RWPE1 (cell line): ENCODE data around the gene INSYN1.

ENCODE experiments used
- CTCF ChIA-PET: fragments of 350-600 bp; sonication (Branson Sonifier 250); formaldehyde crosslinking; extraction: SDS; loops from one replicate; lab custom pipeline; 2021; lab: Yijun Ruan, JAX
- POLR2A ChIA-PET: fragments of 400-600 bp; formaldehyde crosslinking; extraction: SDS; loops from one replicate; lab custom pipeline; 2020; ENCODE audit warnings: antibody characterized with exemption; ENCODE audit not compliant: low non-redundant PET; lab: Yijun Ruan, JAX
- DNase-seq: peaks from one replicate; pipeline ENCODE4 v3.0.0; 2012; ENCODE audit warnings: low spot score
- H3K27ac ChIP-seq: fragments of 450-650 bp; 2 replicates; pipeline ENCODE4 v1.5.1; 2017
- TF ChIP-seq, protein P1 (sequence below): fragments of 450-650 bp; conservative IDR thresholded peaks from 2 replicates; pipeline ENCODE4 v1.5.1; 2017; ENCODE audit warnings: low read depth, mild to moderate bottlenecking

Gene INSYN1

DNA sequence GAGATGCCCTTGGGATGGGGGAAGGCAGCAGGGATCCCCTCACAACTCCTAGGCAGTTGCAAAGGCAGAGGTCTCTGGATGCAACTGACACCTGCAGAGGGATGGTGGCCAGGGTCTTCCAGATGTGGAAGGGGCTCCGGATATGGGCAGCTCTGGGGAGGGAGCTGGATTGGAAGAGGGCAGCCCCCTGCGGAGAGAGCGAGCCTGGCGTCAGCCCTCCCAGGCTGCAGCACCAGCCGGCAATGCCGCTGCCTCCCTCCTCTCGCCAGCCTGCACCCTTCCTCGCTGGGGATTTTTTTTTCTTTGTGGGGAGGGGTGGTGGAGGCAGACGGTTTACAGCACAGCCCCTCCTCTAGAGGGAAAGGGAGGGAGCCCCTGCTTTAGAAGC is 1.6 kb downstream of the INSYN1 start:
- TF ChIP-seq, protein P1, sequence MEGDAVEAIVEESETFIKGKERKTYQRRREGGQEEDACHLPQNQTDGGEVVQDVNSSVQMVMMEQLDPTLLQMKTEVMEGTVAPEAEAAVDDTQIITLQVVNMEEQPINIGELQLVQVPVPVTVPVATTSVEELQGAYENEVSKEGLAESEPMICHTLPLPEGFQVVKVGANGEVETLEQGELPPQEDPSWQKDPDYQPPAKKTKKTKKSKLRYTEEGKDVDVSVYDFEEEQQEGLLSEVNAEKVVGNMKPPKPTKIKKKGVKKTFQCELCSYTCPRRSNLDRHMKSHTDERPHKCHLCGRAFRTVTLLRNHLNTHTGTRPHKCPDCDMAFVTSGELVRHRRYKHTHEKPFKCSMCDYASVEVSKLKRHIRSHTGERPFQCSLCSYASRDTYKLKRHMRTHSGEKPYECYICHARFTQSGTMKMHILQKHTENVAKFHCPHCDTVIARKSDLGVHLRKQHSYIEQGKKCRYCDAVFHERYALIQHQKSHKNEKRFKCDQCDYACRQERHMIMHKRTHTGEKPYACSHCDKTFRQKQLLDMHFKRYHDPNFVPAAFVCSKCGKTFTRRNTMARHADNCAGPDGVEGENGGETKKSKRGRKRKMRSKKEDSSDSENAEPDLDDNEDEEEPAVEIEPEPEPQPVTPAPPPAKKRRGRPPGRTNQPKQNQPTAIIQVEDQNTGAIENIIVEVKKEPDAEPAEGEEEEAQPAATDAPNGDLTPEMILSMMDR = no peak
- H3K27ac ChIP-seq = no peak overlapping the region
- DNase-seq = no peak
- POLR2A ChIA-PET = no interaction called here
- CTCF ChIA-PET = no interaction called here

DNA sequence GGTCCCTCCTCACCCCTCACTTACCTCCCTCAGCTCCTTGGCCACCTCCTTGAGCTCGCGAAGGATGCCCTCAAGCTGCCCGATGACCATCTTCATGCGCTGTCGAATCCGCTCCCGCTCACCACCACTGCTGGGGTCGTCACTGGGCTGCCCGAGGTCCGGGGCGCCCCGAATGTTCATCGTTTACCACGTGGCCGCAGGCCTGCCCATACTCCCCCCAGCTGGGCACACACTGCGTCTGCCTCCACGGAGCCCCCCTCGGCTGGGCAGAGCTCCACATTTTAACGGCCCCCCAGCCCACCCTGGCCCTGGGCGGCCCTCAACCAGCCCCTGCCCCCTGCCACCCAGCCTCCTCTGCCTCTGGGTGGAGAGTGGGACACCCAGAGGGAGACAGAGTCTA is 2.2 kb downstream of the INSYN1 start:
- CTCF ChIA-PET = interaction anchor here (0.5 to 0.6 kb wide), 2 partner anchors 576 to 624 kb away, joined by 3 read pairs; no protein-coding TSS in a partner anchor
- no peak for DNase-seq
- H3K27ac ChIP-seq = no peak overlapping the region
- TF ChIP-seq, protein P1 = no peak
- POLR2A ChIA-PET = no interaction called here

DNA sequence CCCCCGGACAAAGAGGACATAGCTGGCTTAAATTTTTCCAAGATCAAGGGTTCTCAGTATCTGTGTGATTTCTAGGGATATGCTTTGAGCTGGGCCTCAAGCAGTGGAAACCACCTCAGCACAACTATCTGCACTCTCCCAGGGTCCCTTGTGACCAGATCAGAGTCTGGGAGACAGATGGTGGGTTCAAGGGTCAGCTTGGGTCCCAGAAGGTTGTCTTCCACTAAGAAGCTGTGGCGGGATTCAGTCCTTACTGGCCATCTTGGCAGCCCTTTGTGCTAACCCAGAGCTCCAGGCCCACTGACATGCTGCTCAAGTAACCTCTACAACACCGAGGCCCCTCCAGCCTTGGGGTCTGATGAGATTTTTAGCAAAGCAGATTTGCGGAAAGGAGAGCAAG is 2.7 kb downstream of the INSYN1 start:
- CTCF ChIA-PET = interaction anchor here (0.5 to 0.6 kb wide), 2 partner anchors 575 to 624 kb away, joined by 3 read pairs; no protein-coding TSS in a partner anchor
- DNase-seq = no peak
- POLR2A ChIA-PET = no interaction called here
- no peak overlapping the region for H3K27ac ChIP-seq
- TF ChIP-seq, protein P1 = no peak

DNA sequence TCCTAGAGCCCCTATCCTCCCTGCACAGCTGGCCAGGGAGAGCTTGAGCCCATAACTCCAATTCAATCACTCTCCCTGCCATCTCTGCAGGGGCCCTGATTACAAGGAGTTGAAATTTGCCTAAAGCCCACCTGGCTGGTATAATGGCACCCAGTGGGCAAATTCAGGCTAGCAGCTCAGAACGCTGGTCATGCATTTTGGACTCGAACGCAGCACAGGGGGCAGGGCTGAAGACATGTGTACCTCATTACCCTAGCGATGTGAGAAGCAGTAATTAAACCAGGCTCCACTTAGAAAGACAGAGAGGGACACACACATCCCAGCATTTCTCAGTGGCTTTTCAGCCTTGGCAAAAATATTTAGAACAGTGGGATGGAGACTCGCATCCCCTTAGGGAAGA is 3.2 kb downstream of the INSYN1 start:
- H3K27ac ChIP-seq = no peak overlapping the region
- DNase-seq = no peak
- CTCF ChIA-PET = no interaction called here
- TF ChIP-seq, protein P1 = no peak
- POLR2A ChIA-PET = no interaction called here

DNA sequence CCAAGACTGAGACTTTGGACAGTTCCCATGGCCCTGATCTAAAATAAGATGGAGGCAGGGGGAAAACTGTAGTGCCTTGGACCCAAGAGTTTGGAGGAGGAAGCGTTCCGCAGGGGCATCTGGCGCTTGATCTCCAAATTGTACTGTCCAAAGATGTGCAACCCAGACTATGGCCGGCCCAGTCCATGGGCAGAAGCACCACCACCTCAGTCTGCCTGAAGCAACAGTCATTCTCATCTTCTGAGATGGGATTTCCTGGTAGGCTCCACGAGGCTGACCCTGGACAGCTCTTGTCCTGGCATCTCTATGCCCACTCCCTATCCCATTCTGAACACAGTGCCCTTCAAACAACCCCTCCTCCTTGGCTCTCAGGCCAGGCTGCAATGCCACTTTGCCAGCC is 3.6 kb downstream of the INSYN1 start:
- ChIA-PET POLR2A (no interaction called here), CTCF (no interaction called here)
- DNase-seq = no peak
- H3K27ac ChIP-seq = no peak overlapping the region
- TF ChIP-seq, protein P1 = no peak

DNA sequence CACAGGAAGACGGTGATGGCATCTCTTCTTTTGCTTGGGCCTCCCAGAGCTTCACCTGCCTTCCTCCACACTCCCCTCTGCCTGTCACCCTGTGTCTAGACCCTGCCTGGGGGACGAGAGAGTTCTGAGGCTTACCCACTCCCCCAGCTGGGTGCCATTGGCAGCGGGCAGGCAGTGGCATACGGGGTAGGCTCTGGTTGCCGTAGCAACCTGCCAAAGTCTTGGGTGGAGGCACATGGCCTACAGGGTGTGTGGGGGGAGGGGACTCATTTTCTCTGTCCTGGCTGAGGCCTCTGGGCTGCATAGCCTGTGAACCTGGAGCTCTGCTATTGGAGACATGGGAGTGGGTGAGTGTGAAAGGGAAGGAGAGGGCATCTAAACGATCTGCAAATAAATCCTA is 4.4 kb downstream of the INSYN1 start:
- TF ChIP-seq, protein P1 = no peak
- ChIA-PET CTCF (interaction anchor here (0.6 kb wide), 1 partner anchor 927 kb away, joined by 3 read pairs; no protein-coding TSS in a partner anchor), POLR2A (no interaction called here)
- no peak for DNase-seq
- no peak overlapping the region for H3K27ac ChIP-seq
